IMR-90 (cell line): ENCODE results near the gene ARMH3. TPM values are rescaled to one million over a fixed set of nuclear protein-coding genes. Genes with fewer than 3 reads are reported as not detected.

Source experiments
- ATAC-seq: fragments of 200-7000 bp; cut with Tn5 transposase; 2 replicates; pipeline ENCODE4 v1.9.1; 2020; ENCODE audit warnings: low read depth, mild to moderate bottlenecking, moderate library complexity
- BruUV-seq: library from RNA; stranded (reverse); fragments of 400-500 nt; replicated peaks from 2 replicates; lab custom pipeline; 2021; lab: Mats Ljungman, UMichigan
- CTCF ChIA-PET: fragments of 300-600 bp; formaldehyde crosslinking; extraction: SDS; loops from one replicate; lab custom pipeline; 2021; ENCODE audit warnings: antibody characterized with exemption; lab: Yijun Ruan, JAX
- POLR2A ChIA-PET: fragments of 300-600 bp; sonication (Branson Sonifier 250); formaldehyde crosslinking; loops from one replicate; lab custom pipeline; 2022; ENCODE audit warnings: antibody characterized with exemption; ENCODE audit not compliant: unreplicated experiment; lab: Charles Lee
- DNase-seq: peaks from one replicate; pipeline ENCODE4 v3.0.0; 2013
- H2AFZ ChIP-seq: replicated peaks from 2 replicates; pipeline ENCODE3; 2013; ENCODE audit warnings: low read length, mild to moderate bottlenecking; ENCODE audit not compliant: poor library complexity
- H2AK5ac ChIP-seq: 2 replicates; pipeline ENCODE4 v1.6.1; 2013; ENCODE audit warnings: low read depth, low read length, inconsistent platforms
- H2AK9ac ChIP-seq: replicated peaks from 2 replicates; pipeline ENCODE3; 2013; ENCODE audit warnings: mild to moderate bottlenecking, low read depth, low read length, moderate library complexity; ENCODE audit not compliant: poor library complexity
- H2BK120ac ChIP-seq: 2 replicates; pipeline ENCODE4 v1.6.1; 2013; ENCODE audit warnings: low read depth, low read length, inconsistent platforms
- H2BK15ac ChIP-seq: 3 replicates; pipeline ENCODE4 v1.6.1; 2013; ENCODE audit warnings: low read depth, low read length, inconsistent platforms
- H2BK20ac ChIP-seq: 2 replicates; pipeline ENCODE4 v1.6.1; 2013; ENCODE audit warnings: low read depth, mild to moderate bottlenecking, inconsistent platforms, low read length, moderate library complexity
- H2BK5ac ChIP-seq: 2 replicates; pipeline ENCODE4 v1.6.1; 2013; ENCODE audit warnings: mild to moderate bottlenecking, low read depth, low read length, inconsistent platforms; ENCODE audit not compliant: poor library complexity, severe bottlenecking
- H3K14ac ChIP-seq: replicated peaks from 2 replicates; pipeline ENCODE4 v1.6.1; 2013; ENCODE audit warnings: low read depth, low read length, inconsistent platforms
- H3K18ac ChIP-seq: 2 replicates; pipeline ENCODE4 v1.6.1; 2013; ENCODE audit warnings: low read depth, low read length, control low read depth
- H3K23ac ChIP-seq: 2 replicates; pipeline ENCODE4 v1.6.1; 2013; ENCODE audit warnings: low read depth, low read length, inconsistent platforms
- H3K27ac ChIP-seq: 2 replicates; pipeline ENCODE4 v1.5.1; 2013; ENCODE audit warnings: mild to moderate bottlenecking, control low read depth, low read length; ENCODE audit not compliant: insufficient read depth
- H3K27me3 ChIP-seq: 2 replicates; pipeline ENCODE4 v1.6.1; 2013; ENCODE audit warnings: low read length; ENCODE audit not compliant: control insufficient read depth, insufficient read depth
- H3K36me3 ChIP-seq: 2 replicates; pipeline ENCODE4 v1.6.1; 2013; ENCODE audit warnings: low read length, mixed read lengths; ENCODE audit not compliant: control insufficient read depth, insufficient read depth
- H3K4ac ChIP-seq: 2 replicates; pipeline ENCODE4 v1.6.1; 2013; ENCODE audit warnings: low read depth, low read length, inconsistent platforms
- H3K4me1 ChIP-seq: 2 replicates; pipeline ENCODE4 v1.6.1; 2013; ENCODE audit warnings: low read length, mixed read lengths; ENCODE audit not compliant: control insufficient read depth, insufficient read depth
- H3K4me2 ChIP-seq: 2 replicates; pipeline ENCODE4 v1.6.1; 2013; ENCODE audit warnings: low read depth, mild to moderate bottlenecking, control low read depth, low read length, moderate library complexity
- H3K4me3 ChIP-seq: 2 replicates; pipeline ENCODE4 v1.5.1; 2013; ENCODE audit warnings: low read depth, mild to moderate bottlenecking, control low read depth, low read length, moderate library complexity; ENCODE audit not compliant: insufficient read depth
- H3K56ac ChIP-seq: 2 replicates; pipeline ENCODE4 v1.6.1; 2013; ENCODE audit warnings: low read length, inconsistent platforms; ENCODE audit not compliant: insufficient read depth; ENCODE audit errors: extremely low read depth
- H3K79me1 ChIP-seq, 2 experiments: 2 replicates each; pipeline ENCODE4 v1.6.1; 2013; ENCODE audit warnings: low read length in 2 of 2, inconsistent platforms in 1 of 2, low read depth in 1 of 2
- H3K9ac ChIP-seq: 2 replicates; pipeline ENCODE4 v1.6.1; 2013; ENCODE audit warnings: low read depth, low read length, control low read depth
- H3K9me1 ChIP-seq: 2 replicates; pipeline ENCODE4 v1.6.1; 2013; ENCODE audit warnings: low read length, inconsistent platforms; ENCODE audit not compliant: insufficient read depth
- H3K9me3 ChIP-seq: 2 replicates; pipeline ENCODE4 v1.6.1; 2013; ENCODE audit warnings: low read length; ENCODE audit not compliant: control insufficient read depth, insufficient read depth
- H4K20me1 ChIP-seq: 2 replicates; pipeline ENCODE4 v1.6.1; 2013; ENCODE audit warnings: low read length, inconsistent platforms; ENCODE audit not compliant: insufficient read depth
- H4K5ac ChIP-seq: 2 replicates; pipeline ENCODE4 v1.6.1; 2013; ENCODE audit warnings: mild to moderate bottlenecking, low read depth, low read length, control low read depth
- H4K8ac ChIP-seq, 2 experiments: 2 replicates each; pipeline ENCODE4 v1.6.1; 2013; ENCODE audit warnings: low read depth in 2 of 2, low read length in 2 of 2, control low read depth in 1 of 2, inconsistent platforms in 1 of 2
- H4K91ac ChIP-seq: 2 replicates; pipeline ENCODE4 v1.6.1; 2013; ENCODE audit warnings: low read depth, low read length, inconsistent platforms; ENCODE audit not compliant: insufficient read depth
- BHLHE40 ChIP-seq: fragments of 150-350 bp; IDR thresholded peaks from 2 replicates; pipeline ENCODE4 v1.6.1; 2016; ENCODE audit warnings: mild to moderate bottlenecking, low read depth, low read length
- CEBPB ChIP-seq: IDR thresholded peaks from 2 replicates; pipeline ENCODE4 v1.6.1; 2012; ENCODE audit warnings: low read depth, low read length, improper control_type of control experiment
- CHD1 ChIP-seq: IDR thresholded peaks from 2 replicates; pipeline ENCODE4 v1.6.1; 2012; ENCODE audit warnings: low read depth, low read length, improper control_type of control experiment
- FOS ChIP-seq: fragments of 150-350 bp; IDR thresholded peaks from 2 replicates; pipeline ENCODE4 v1.6.1; 2016; ENCODE audit warnings: low read depth, low read length
- MAFK ChIP-seq: IDR thresholded peaks from 2 replicates; pipeline ENCODE4 v1.6.1; 2012; ENCODE audit warnings: low read depth, low read length, improper control_type of control experiment
- MAZ ChIP-seq: IDR thresholded peaks from 2 replicates; pipeline ENCODE4 v1.6.1; 2012; ENCODE audit warnings: low read depth, mild to moderate bottlenecking, low read length, improper control_type of control experiment, moderate library complexity, borderline replicate concordance
- MXI1 ChIP-seq: IDR thresholded peaks from 2 replicates; pipeline ENCODE4 v1.6.1; 2012; ENCODE audit warnings: low read depth, mild to moderate bottlenecking, low read length, moderate library complexity, borderline replicate concordance
- NFE2L2 ChIP-seq: fragments of 150-350 bp; IDR thresholded peaks from 2 replicates; pipeline ENCODE4 v1.6.1; 2016; ENCODE audit warnings: low read depth, mild to moderate bottlenecking, low read length
- POLR2A ChIP-seq: IDR thresholded peaks from 2 replicates; pipeline ENCODE4 v1.6.1; 2012; ENCODE audit warnings: mild to moderate bottlenecking, low read depth, low read length
- RCOR1 ChIP-seq: IDR thresholded peaks from 2 replicates; pipeline ENCODE4 v1.6.1; 2012; ENCODE audit warnings: mild to moderate bottlenecking, low read length, improper control_type of control experiment; ENCODE audit not compliant: insufficient replicate concordance
- RFX5 ChIP-seq: IDR thresholded peaks from 2 replicates; pipeline ENCODE4 v1.8.0; 2012; ENCODE audit warnings: low read depth, mild to moderate bottlenecking, low read length, moderate library complexity
- SMC3 ChIP-seq: fragments of 150-350 bp; IDR thresholded peaks from 2 replicates; pipeline ENCODE4 v1.6.1; 2016; ENCODE audit warnings: low read depth, mild to moderate bottlenecking, antibody characterized with exemption, low read length, moderate library complexity
- dilution Hi-C: fragments of 300-500 bp; cut with HindIII; formaldehyde crosslinking; loops from one replicate; pipeline ENCODE4 v1.14.3; 2018; ENCODE audit warnings: low sequenced_read_pairs; ENCODE audit not compliant: unreplicated experiment
- in situ Hi-C: fragments of 300-500 bp; cut with MboI; formaldehyde crosslinking; loops from 3 replicates; pipeline ENCODE4 v1.14.3; 2019; ENCODE audit warnings: low sequenced_read_pairs, inconsistent platforms, mixed read lengths
- intact Hi-C: fragments of 100-400 bp; cut with micrococcal nuclease; formaldehyde crosslinking; loops from 2 replicates; pipeline ENCODE4 v1.10.0; 2022
- polyA plus RNA-seq, 3 experiments: library from polyadenylated mRNA; depleted of rRNA; stranded (reverse); fragments of >200 nt; gene quantifications; 2 replicates each; pipeline ENCODE4 v1.2.3, GENCODE V29; 2012; ENCODE audit warnings: low replicate concordance in 1 of 3
- total RNA-seq: library from RNA; depleted of rRNA; stranded (reverse); fragments of >200 nt; gene quantifications from 2 replicates; pipeline ENCODE4 v1.2.3, GENCODE V29; 2012
- TF ChIP-seq, protein P1 (sequence below): conservative IDR thresholded peaks from 2 replicates; pipeline ENCODE4 v1.5.1; 2012; ENCODE audit warnings: mild to moderate bottlenecking, low read depth, low read length, improper control_type of control experiment
- TF ChIP-seq, protein P2 (sequence below): fragments of 150-350 bp; IDR thresholded peaks from 2 replicates; pipeline ENCODE4 v1.6.1; 2016; ENCODE audit warnings: low read depth, mild to moderate bottlenecking, low read length, moderate library complexity, borderline replicate concordance
- TF ChIP-seq, protein P3 (sequence below): fragments of 150-350 bp; IDR thresholded peaks from 2 replicates; pipeline ENCODE4 v1.6.1; 2017; ENCODE audit warnings: mild to moderate bottlenecking, antibody characterized with exemption, low read length, low read depth

Gene ARMH3
- total and polyA plus RNA-seq, 2 of the 4 experiments (the other 2 are of a cell fraction) = 12.1 to 13.1 TPM

DNA sequence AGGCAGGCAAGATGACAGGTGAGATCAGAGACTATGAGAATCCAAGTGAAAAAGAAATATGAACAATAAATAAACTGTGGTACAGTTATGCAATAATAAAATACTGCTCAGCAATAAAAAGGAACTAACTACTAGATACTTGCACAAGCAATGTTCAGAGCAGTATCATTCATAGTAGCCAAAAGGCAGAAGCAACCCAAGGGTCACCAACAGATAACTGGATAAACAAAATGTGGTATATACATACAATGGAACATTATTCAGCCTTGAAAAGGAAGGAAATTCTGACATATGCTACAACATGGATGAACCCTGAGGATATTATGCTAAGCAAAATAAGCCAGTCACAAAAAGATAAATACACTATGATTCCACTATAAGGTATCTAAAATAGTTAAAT is 135.4 kb downstream of the ARMH3 start:
- Histone ChIP-seq H3K27me3 (no peaks in the 10 kb centered on the region), H2BK120ac (no peak overlapping the region), H2BK5ac (no peak overlapping the region), H3K18ac (no peak overlapping the region), H4K5ac (no peak overlapping the region), H3K14ac (no peak overlapping the region), H2BK15ac (no peak overlapping the region), H3K79me1 (peaks cover 0 to under 1% of the 10 kb centered on the region in 2 experiments; a peak in 1 of 4 replicates), H3K27ac (no peak overlapping the region), H2AFZ (no peak overlapping the region), H3K4me2 (no peak overlapping the region), H3K4me3 (no peak overlapping the region), H3K9ac (no peak overlapping the region), H3K4ac (no peak overlapping the region), H3K9me3 (no peaks in the 10 kb centered on the region), H2AK5ac (no peak overlapping the region), H2AK9ac (no peak overlapping the region), H2BK20ac (no peak overlapping the region), H3K56ac (no peak overlapping the region), H3K23ac (no peak overlapping the region), H3K36me3 (peaks cover 2% of the 10 kb centered on the region; the same call in 1 of the 2 replicates), H4K8ac (no peak overlapping the region), H3K4me1 (no peaks in the 10 kb centered on the region), H4K20me1 (no peaks in the 10 kb centered on the region; the same call in 1 of the 2 replicates), H3K9me1 (no peaks in the 10 kb centered on the region), H4K91ac (no peak overlapping the region)
- dilution Hi-C loops = no loop called here
- DNase-seq (no peak), ATAC-seq (no peak)
- POLR2A ChIA-PET = no interaction called here
- intact Hi-C loops = loop anchor here (5.0 kb wide), 1 partner anchor 47 kb away; no protein-coding TSS in a partner anchor
- in situ Hi-C loops = no loop called here
- CTCF ChIA-PET = no interaction called here
- TF ChIP-seq, protein P1, sequence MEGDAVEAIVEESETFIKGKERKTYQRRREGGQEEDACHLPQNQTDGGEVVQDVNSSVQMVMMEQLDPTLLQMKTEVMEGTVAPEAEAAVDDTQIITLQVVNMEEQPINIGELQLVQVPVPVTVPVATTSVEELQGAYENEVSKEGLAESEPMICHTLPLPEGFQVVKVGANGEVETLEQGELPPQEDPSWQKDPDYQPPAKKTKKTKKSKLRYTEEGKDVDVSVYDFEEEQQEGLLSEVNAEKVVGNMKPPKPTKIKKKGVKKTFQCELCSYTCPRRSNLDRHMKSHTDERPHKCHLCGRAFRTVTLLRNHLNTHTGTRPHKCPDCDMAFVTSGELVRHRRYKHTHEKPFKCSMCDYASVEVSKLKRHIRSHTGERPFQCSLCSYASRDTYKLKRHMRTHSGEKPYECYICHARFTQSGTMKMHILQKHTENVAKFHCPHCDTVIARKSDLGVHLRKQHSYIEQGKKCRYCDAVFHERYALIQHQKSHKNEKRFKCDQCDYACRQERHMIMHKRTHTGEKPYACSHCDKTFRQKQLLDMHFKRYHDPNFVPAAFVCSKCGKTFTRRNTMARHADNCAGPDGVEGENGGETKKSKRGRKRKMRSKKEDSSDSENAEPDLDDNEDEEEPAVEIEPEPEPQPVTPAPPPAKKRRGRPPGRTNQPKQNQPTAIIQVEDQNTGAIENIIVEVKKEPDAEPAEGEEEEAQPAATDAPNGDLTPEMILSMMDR = no peak
- TF ChIP-seq FOS (no peak), NFE2L2 (no peak), RCOR1 (no peak), SMC3 (no peak), CEBPB (no peak), BHLHE40 (no peak), MAZ (no peak), RFX5 (no peak), MXI1 (no peak), CHD1 (no peak), MAFK (no peak), POLR2A (no peak)
- TF ChIP-seq, protein P2, sequence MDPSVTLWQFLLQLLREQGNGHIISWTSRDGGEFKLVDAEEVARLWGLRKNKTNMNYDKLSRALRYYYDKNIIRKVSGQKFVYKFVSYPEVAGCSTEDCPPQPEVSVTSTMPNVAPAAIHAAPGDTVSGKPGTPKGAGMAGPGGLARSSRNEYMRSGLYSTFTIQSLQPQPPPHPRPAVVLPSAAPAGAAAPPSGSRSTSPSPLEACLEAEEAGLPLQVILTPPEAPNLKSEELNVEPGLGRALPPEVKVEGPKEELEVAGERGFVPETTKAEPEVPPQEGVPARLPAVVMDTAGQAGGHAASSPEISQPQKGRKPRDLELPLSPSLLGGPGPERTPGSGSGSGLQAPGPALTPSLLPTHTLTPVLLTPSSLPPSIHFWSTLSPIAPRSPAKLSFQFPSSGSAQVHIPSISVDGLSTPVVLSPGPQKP = no peak
- TF ChIP-seq, protein P3, sequence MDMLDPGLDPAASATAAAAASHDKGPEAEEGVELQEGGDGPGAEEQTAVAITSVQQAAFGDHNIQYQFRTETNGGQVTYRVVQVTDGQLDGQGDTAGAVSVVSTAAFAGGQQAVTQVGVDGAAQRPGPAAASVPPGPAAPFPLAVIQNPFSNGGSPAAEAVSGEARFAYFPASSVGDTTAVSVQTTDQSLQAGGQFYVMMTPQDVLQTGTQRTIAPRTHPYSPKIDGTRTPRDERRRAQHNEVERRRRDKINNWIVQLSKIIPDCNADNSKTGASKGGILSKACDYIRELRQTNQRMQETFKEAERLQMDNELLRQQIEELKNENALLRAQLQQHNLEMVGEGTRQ = no peak
- BruUV-seq = no TSS peak
